GM12872 (cell line): Measurements from ENCODE around the gene CCER1.

Experiments used
- TF ChIP-seq, protein P1 (sequence below): IDR thresholded peaks from 3 replicates; pipeline ENCODE4 v1.5.1; 2011; ENCODE audit warnings: low read depth, mild to moderate bottlenecking, low read length, moderate library complexity; ENCODE audit not compliant: insufficient read depth

Gene CCER1

DNA sequence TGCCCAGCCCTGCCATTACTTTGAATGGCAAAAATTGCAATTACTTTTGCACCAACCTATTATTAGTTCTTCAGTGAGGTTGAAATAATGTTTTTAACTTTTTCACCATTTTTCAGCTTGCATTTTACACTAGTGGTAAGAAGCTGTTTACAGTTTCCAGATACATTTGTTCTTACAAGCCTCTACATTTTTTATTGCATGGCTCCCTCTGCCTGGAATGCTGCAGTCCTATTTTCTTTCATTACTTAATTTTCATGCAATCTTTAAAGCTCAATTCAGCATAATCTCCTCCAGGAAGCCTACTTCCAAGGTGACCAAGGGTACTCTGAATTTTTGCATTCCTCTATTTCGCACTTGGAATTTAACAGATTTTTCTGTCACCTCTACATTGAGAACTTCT, 33.4 kb downstream of the CCER1 start:
- TF ChIP-seq, protein P1, sequence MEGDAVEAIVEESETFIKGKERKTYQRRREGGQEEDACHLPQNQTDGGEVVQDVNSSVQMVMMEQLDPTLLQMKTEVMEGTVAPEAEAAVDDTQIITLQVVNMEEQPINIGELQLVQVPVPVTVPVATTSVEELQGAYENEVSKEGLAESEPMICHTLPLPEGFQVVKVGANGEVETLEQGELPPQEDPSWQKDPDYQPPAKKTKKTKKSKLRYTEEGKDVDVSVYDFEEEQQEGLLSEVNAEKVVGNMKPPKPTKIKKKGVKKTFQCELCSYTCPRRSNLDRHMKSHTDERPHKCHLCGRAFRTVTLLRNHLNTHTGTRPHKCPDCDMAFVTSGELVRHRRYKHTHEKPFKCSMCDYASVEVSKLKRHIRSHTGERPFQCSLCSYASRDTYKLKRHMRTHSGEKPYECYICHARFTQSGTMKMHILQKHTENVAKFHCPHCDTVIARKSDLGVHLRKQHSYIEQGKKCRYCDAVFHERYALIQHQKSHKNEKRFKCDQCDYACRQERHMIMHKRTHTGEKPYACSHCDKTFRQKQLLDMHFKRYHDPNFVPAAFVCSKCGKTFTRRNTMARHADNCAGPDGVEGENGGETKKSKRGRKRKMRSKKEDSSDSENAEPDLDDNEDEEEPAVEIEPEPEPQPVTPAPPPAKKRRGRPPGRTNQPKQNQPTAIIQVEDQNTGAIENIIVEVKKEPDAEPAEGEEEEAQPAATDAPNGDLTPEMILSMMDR = no peak

DNA sequence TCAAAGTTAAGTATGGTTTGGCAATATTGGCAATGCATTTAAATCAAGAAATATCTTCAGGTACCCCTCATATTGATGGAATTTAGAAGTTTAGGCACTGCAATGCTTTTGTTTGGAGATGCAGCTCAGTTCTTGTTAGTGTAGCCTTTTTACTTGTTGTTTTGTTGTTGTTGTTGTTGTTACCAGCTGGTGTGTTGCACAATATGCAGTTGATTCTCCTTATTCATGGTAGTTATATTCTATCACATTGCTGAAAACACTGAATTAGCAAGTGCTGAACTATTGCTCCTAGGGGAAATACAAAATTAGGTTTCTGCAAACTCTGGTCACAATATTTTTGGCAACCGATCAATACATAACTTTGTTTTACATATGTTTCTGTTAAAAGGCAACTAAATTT, 34.8 kb downstream of the CCER1 start:
- TF ChIP-seq, protein P1 = no peak

DNA sequence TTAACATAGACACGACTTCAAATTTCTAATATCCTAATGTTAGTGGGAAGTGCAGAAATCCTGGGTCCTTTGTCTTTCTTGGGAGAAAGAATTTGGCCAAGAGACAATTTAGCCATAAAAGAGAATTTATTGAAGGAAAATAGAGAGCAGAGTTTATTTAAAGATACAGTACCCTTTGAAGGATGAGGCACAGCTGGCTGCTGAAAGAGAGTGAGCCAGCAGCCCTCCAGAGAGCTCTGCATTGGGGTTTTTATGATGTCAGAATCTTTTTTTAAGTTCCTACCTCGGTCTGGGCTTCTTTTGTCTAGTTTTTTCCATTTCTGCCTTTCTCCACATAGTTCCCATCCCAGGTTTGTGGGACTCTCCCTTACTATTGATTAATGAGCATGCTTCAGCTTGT, 37.5 kb downstream of the CCER1 start:
- TF ChIP-seq, protein P1 = no peak

DNA sequence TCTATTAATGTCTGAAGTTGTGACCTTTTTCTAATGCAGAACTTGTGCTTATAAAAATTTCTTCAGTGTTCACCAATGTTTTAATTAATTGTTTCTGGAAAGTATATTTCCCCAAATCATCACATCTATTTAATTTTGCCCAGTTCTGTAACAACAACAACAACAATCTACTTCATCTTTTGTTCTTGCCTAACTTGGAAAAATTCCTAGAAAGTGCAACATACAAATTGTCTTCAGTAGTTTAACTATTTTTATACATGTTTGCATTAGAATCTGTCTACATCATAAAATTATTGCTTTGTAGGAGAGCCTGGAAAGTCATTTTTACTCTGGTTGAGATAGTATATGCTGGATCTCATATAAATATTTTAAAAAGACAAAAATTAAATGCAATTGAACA, 38.5 kb downstream of the CCER1 start:
- TF ChIP-seq, protein P1 = no peak

DNA sequence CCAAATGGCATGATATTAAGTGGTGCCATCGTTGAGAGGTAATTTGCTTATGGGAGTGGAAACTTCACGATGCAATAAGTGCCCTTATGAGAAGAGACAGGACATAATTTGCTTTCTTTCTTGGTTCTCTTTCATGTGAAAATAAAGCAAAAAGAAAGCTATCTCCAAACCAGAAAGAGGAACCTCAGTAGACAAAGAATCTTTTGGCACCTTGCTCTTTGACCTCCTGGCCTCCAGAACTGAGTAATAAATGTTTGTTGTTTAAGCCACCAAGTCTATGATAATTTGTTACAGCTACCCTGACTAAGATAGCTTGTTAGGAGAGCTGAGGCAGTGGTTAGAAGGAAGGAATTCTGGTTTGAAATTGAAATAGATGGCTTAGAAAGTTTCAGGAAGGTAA, 39.6 kb downstream of the CCER1 start:
- TF ChIP-seq, protein P1 = no peak

DNA sequence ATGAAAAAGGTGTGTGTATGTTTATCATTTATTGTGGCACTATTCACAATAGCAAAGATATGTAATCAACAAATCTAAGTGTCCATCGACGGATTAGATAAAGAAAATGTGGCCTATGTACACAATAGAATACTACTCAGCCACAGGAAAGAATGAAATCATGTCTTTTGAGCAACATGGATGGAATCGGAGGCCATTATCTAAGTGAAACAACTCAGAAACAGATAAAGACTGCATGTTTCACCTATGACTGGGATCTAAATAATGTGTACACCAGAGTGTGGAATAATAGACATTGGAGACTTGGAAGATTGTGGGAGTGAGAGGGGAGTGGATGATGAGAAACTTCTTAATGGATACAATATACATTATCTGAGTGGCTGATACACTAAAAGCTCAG, 44.0 kb downstream of the CCER1 start:
- TF ChIP-seq, protein P1 = no peak

DNA sequence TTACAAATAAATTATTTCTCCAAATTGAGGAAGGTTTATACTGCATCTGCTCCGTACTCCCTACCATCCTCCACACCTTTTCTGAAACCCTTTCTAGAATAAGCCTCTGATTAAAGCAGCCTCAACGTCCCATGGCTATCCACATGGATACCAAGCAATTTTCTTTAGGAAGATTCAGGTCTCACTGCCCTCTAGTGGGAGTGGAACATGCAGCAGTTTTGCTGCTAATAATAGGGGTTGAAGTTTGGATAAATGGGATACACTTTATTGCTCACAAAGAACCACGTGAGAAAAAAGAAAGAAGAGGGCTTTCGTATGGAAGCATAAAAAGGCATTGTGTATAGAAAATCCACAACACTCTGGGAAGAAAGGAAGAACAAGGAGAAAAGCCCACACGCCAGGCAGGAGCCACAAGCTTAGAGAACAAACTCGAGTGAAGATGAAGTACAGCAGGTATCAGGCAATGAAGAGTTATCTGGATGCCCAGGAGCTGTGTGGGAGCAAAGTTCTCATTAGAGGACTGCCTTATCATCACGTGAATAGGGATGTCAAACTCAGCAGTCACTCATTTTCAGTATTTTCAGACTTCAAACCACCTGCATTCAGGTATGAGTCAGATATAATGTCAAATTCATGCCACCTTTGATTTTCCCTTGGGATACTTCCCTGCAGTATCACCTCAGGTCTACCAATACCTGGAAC, 45.8 kb downstream of the CCER1 start:
- TF ChIP-seq, protein P1 = peak; percentile 61
